ENCODE data around the gene OLFM1. TPM values are rescaled to one million over a fixed set of nuclear protein-coding genes. Genes with fewer than 3 reads are reported as not detected.
A peak's percentile ranks its signal among the peaks of the same experiment; 100 is the strongest.

Gene OLFM1
- total RNA-seq, 1 donor from 2014 or later = 5.5 TPM

GRCh38 chr9:135073741-135074305 is 13.6 kb upstream of the OLFM1 start:
- H3K4me2 ChIP-seq (ENCODE audit: low read length) = no peak overlapping the region
- H3K27ac ChIP-seq (ENCODE audit: low read depth, low read length) = no peak overlapping the region
- no peaks in the 10 kb centered on the region for H3K4me1 ChIP-seq (ENCODE audit: insufficient read depth, low read length)
- peaks cover 6% of the 10 kb centered on the region for H3K27me3 ChIP-seq (ENCODE audit: insufficient read depth, low read length)
- Mint-ChIP-seq H3K4me3 (ENCODE audit: unreplicated experiment) (no peak overlapping the region), H3K4me1 (ENCODE audit: low read depth, unreplicated experiment) (no peaks in the 10 kb centered on the region), H3K27ac (ENCODE audit: unreplicated experiment) (no peak overlapping the region), H3K27me3 (ENCODE audit: low read depth, unreplicated experiment) (peaks cover 57% of the 10 kb centered on the region), H3K9me3 (ENCODE audit: unreplicated experiment) (peaks cover 3% of the 10 kb centered on the region), H3K36me3 (ENCODE audit: low read depth, unreplicated experiment) (no peaks in the 10 kb centered on the region)
- no peak overlapping the region for H2AFZ ChIP-seq (ENCODE audit: low read depth, low read length)
- H4K20me1 ChIP-seq (ENCODE audit: insufficient read depth, low read length) = no peaks in the 10 kb centered on the region
- DNase-seq (ENCODE audit: low read depth) (no peak), FAIRE-seq (no peak)
- no peak overlapping the region for H3K9ac ChIP-seq (ENCODE audit: low read length)
- no peaks in the 10 kb centered on the region for H3K9me3 ChIP-seq (ENCODE audit: insufficient read depth, low read depth, low read length)
- TF ChIP-seq CTCF (IDR thresholded peaks at IDR 0.05; ENCODE audit: insufficient read depth, low read depth, low read length) = no peak
- TF ChIP-seq EZH2 (IDR thresholded peaks at IDR 0.05; ENCODE audit: insufficient read depth, low read length) = no peak
- no peak overlapping the region for H3K4me3 ChIP-seq (ENCODE audit: insufficient read depth, low read depth, low read length)
- no peaks in the 10 kb centered on the region for H3K79me2 ChIP-seq (ENCODE audit: insufficient read depth, low read length)
- H3K36me3 ChIP-seq (ENCODE audit: insufficient read depth, low read length) = no peaks in the 10 kb centered on the region

- Histone ChIP-seq H3K27me3 (ENCODE audit: insufficient read depth, low read length) (peaks cover 6% of the 10 kb centered on the region), H3K9ac (ENCODE audit: low read length) (no peak overlapping the region), H3K27ac (ENCODE audit: low read depth, low read length) (no peak overlapping the region), H3K4me2 (ENCODE audit: low read length) (peak overlapping the region; percentile 54), H3K4me3 (ENCODE audit: insufficient read depth, low read depth, low read length) (no peak overlapping the region), H3K79me2 (ENCODE audit: insufficient read depth, low read length) (no peaks in the 10 kb centered on the region), H4K20me1 (ENCODE audit: insufficient read depth, low read length) (no peaks in the 10 kb centered on the region), H3K36me3 (ENCODE audit: insufficient read depth, low read length) (no peaks in the 10 kb centered on the region), H3K9me3 (ENCODE audit: insufficient read depth, low read depth, low read length) (no peaks in the 10 kb centered on the region), H3K4me1 (ENCODE audit: insufficient read depth, low read length) (no peaks in the 10 kb centered on the region), H2AFZ (ENCODE audit: low read depth, low read length) (no peak overlapping the region)
- H3K27ac Mint-ChIP-seq (ENCODE audit: unreplicated experiment) = no peak overlapping the region
- H3K36me3 Mint-ChIP-seq (ENCODE audit: low read depth, unreplicated experiment) = no peaks in the 10 kb centered on the region
- peak overlapping the region; percentile 77 for H3K4me3 Mint-ChIP-seq (ENCODE audit: unreplicated experiment)
- no peak for TF ChIP-seq EZH2 (IDR thresholded peaks at IDR 0.05; ENCODE audit: insufficient read depth, low read length)
- no peak for TF ChIP-seq CTCF (IDR thresholded peaks at IDR 0.05; ENCODE audit: insufficient read depth, low read depth, low read length)
- H3K4me1 Mint-ChIP-seq (ENCODE audit: low read depth, unreplicated experiment) = no peaks in the 10 kb centered on the region
- FAIRE-seq (no peak), DNase-seq (ENCODE audit: low read depth) (no peak)
- H3K27me3 Mint-ChIP-seq (ENCODE audit: low read depth, unreplicated experiment) = peaks cover 59% of the 10 kb centered on the region
- H3K9me3 Mint-ChIP-seq (ENCODE audit: unreplicated experiment) = peaks cover 2% of the 10 kb centered on the region
Measured at GRCh38 chr9:135074354-135075233, 12.9 kb upstream of the OLFM1 start.

Measured in astrocyte (in vitro differentiated cells and primary cell).